PC-3 (cell line): ENCODE measurements around the gene STX1B. TPM values are rescaled to one million over a fixed set of nuclear protein-coding genes. Genes with fewer than 3 reads are reported as not detected.

Source experiments
- ATAC-seq: fragments of 200-7000 bp; cut with Tn5 transposase; 2 replicates; pipeline ENCODE4 v1.9.1; 2020; ENCODE audit warnings: mild to moderate bottlenecking, moderate library complexity
- BruUV-seq: library from RNA; stranded (reverse); fragments of 400-500 nt; replicated peaks from 2 replicates; lab custom pipeline; 2021; lab: Mats Ljungman, UMichigan
- CTCF ChIA-PET: fragments of 300-600 bp; sonication (Branson Sonifier 250); formaldehyde crosslinking; loops from one replicate; lab custom pipeline; 2022; ENCODE audit warnings: antibody characterized with exemption; lab: Charles Lee
- POLR2A ChIA-PET: fragments of 300-600 bp; sonication (Branson Sonifier 250); formaldehyde crosslinking; loops from one replicate; lab custom pipeline; 2022; ENCODE audit warnings: antibody characterized with exemption; ENCODE audit not compliant: unreplicated experiment; lab: Charles Lee
- DNase-seq: peaks from one replicate; pipeline ENCODE4 v3.0.0-alpha.2; 2015
- H2AFZ ChIP-seq: fragments of 300-600 bp; sonication (generic); 2 replicates; pipeline ENCODE4 v1.6.0; 2016; ENCODE audit warnings: antibody characterized with exemption, low read length
- H3F3A ChIP-seq: fragments of 300-600 bp; sonication (generic); one replicate; pipeline ENCODE4 v1.6.0; 2017; ENCODE audit warnings: antibody characterized with exemption, low read length, control low read depth, mild to moderate bottlenecking; ENCODE audit not compliant: unreplicated experiment
- H3K27ac ChIP-seq: fragments of 300-600 bp; sonication (generic); 2 replicates; pipeline ENCODE4 v1.5.1; 2016; ENCODE audit warnings: mild to moderate bottlenecking, low read length
- H3K27me3 ChIP-seq: fragments of 300-600 bp; sonication (generic); 2 replicates; pipeline ENCODE4 v1.6.1; 2016; ENCODE audit warnings: low read length, mixed read lengths
- H3K36me3 ChIP-seq: fragments of 300-600 bp; sonication (generic); 2 replicates; pipeline ENCODE4 v1.6.1; 2016; ENCODE audit warnings: low read depth, mixed run types, low read length, mixed read lengths
- H3K4me1 ChIP-seq: fragments of 300-600 bp; sonication (generic); 2 replicates; pipeline ENCODE4 v1.5.1; 2016; ENCODE audit warnings: low read length; ENCODE audit not compliant: insufficient read depth
- H3K4me2 ChIP-seq: fragments of 300-600 bp; sonication (generic); 2 replicates; pipeline ENCODE4 v1.6.0; 2016; ENCODE audit warnings: low read length
- H3K4me3 ChIP-seq: fragments of 300-600 bp; sonication (generic); 2 replicates; pipeline ENCODE4 v1.5.1; 2016; ENCODE audit warnings: mild to moderate bottlenecking, low read length, mixed read lengths
- H3K79me2 ChIP-seq: fragments of 300-600 bp; sonication (generic); 2 replicates; pipeline ENCODE4 v1.6.1; 2017; ENCODE audit warnings: low read length, mixed read lengths
- H3K9ac ChIP-seq: fragments of 300-600 bp; sonication (generic); 2 replicates; pipeline ENCODE4 v1.6.0; 2016; ENCODE audit warnings: mild to moderate bottlenecking, low read length
- H3K9me2 ChIP-seq: fragments of 300-600 bp; sonication (generic); replicated peaks from 2 replicates; pipeline ENCODE4 v1.6.1; 2016; ENCODE audit warnings: mixed run types, low read length, mixed read lengths
- H3K9me3 ChIP-seq: fragments of 300-600 bp; sonication (generic); 2 replicates; pipeline ENCODE4 v1.6.1; 2016; ENCODE audit warnings: low read length, mixed read lengths
- H4K20me1 ChIP-seq: fragments of 300-600 bp; sonication (generic); 2 replicates; pipeline ENCODE4 v1.6.1; 2016; ENCODE audit warnings: low read length, mixed read lengths
- EZH2 ChIP-seq: fragments of 300-600 bp; sonication (generic); IDR thresholded peaks from one replicate; pipeline ENCODE4 v1.6.1; 2017; ENCODE audit warnings: antibody characterized with exemption, mild to moderate bottlenecking, low read length; ENCODE audit not compliant: unreplicated experiment
- EZH2phosphoT487 ChIP-seq: fragments of 300-600 bp; sonication (generic); IDR thresholded peaks from 2 replicates; pipeline ENCODE4 v1.6.1; 2018; ENCODE audit warnings: mild to moderate bottlenecking, antibody characterized with exemption, low read length, borderline replicate concordance
- intact Hi-C: fragments of 100-400 bp; cut with micrococcal nuclease; formaldehyde crosslinking; loops from 2 replicates; pipeline ENCODE4 v1.9.0; 2023
- total RNA-seq: library from RNA; depleted of rRNA; stranded (reverse); fragments of >200 nt; gene quantifications from 2 replicates; pipeline ENCODE4 v1.2.3, GENCODE V29; 2014
- TF ChIP-seq, protein P1 (sequence below): fragments of 300-600 bp; sonication (generic); conservative IDR thresholded peaks from 2 replicates; pipeline ENCODE4 v1.5.1; 2017; ENCODE audit warnings: antibody characterized with exemption, low read depth, mild to moderate bottlenecking, low read length

Gene STX1B
- total RNA-seq, 1 experiment from 2014 or later = 1.5 TPM

DNA sequence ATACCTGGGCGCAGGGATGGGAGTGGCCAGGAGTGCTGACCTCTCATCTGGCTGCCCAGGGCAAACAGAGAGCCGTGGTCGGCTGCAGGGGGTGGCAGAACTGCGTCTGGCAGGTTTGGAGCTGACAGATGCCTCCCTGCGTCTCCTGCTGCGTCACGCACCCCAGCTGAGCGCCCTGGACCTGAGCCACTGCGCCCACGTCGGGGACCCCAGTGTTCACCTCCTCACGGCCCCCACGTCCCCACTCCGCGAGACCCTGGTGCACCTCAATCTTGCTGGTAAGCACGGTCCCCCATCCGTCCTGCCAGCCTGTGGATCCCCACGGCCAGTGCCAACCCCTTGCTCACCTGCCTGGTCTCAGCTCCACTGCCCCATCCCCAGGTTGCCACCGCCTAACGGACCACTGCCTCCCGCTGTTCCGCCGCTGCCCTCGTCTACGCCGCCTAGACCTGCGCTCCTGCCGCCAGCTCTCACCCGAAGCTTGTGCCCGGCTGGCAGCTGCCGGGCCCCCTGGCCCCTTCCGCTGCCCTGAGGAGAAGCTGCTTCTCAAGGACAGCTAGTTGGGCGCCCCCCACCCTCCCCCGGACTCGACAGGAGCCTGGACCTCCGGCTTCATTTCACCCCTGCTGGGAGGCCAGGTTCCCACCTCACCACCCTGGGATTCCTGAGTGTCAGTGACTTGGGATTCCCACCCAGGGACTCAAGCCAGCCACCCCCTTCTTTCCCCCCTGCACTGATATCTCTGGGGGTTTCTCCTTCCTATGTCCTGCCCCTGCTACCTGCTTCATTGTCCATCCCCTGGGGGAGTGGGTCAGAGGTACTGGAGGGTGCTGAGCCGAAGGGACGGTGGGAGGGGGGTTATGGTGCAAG lies 63.5 kb downstream of the STX1B start:
- H4K20me1 ChIP-seq = no peaks in the 10 kb centered on the region
- TF ChIP-seq, protein P1, sequence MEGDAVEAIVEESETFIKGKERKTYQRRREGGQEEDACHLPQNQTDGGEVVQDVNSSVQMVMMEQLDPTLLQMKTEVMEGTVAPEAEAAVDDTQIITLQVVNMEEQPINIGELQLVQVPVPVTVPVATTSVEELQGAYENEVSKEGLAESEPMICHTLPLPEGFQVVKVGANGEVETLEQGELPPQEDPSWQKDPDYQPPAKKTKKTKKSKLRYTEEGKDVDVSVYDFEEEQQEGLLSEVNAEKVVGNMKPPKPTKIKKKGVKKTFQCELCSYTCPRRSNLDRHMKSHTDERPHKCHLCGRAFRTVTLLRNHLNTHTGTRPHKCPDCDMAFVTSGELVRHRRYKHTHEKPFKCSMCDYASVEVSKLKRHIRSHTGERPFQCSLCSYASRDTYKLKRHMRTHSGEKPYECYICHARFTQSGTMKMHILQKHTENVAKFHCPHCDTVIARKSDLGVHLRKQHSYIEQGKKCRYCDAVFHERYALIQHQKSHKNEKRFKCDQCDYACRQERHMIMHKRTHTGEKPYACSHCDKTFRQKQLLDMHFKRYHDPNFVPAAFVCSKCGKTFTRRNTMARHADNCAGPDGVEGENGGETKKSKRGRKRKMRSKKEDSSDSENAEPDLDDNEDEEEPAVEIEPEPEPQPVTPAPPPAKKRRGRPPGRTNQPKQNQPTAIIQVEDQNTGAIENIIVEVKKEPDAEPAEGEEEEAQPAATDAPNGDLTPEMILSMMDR = no peak
- H3K4me1 ChIP-seq = peaks cover 13% of the 10 kb centered on the region
- intact Hi-C loops = no loop called here
- POLR2A ChIA-PET = no interaction called here
- no peaks in the 10 kb centered on the region for H3K9me3 ChIP-seq
- no peaks in the 10 kb centered on the region for H3F3A ChIP-seq
- H3K36me3 ChIP-seq = peaks cover 3% of the 10 kb centered on the region; the same call in 1 of the 2 replicates
- no peak overlapping the region for H2AFZ ChIP-seq
- H3K27ac ChIP-seq = no peak overlapping the region
- CTCF ChIA-PET = no interaction called here
- no peak overlapping the region for H3K4me3 ChIP-seq
- H3K9me2 ChIP-seq = no peaks in the 10 kb centered on the region
- no peak overlapping the region for H3K4me2 ChIP-seq
- no peak for ATAC-seq
- no peaks in the 10 kb centered on the region for H3K79me2 ChIP-seq
- no peak overlapping the region for H3K9ac ChIP-seq
- DNase-seq = no peak
- H3K27me3 ChIP-seq = no peaks in the 10 kb centered on the region
- BruUV-seq = no TSS peak

DNA sequence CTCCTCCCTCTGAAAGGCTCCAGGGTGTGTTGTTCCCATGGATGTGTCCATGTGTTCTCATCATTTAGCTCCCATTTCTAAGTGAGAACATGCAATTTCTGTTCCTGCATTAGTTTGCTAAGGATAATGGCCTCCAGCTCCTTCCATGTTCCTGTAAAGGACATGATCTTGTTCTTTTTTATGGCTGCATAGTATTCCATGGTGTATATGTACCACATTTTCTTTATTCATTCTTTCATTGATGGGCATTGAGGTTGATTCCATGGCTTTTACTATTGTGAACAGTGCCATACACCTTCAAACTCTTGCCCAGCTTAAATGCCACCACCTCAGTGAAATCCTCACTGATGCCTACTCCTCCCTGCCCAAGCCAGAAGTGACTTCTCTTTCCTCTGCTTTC lies 66.1 kb downstream of the STX1B start:
- H3K27ac ChIP-seq = no peak overlapping the region
- no peak overlapping the region for H3K9ac ChIP-seq
- POLR2A ChIA-PET = no interaction called here
- no peaks in the 10 kb centered on the region for H3F3A ChIP-seq
- H2AFZ ChIP-seq = no peak overlapping the region
- BruUV-seq = no TSS peak
- H3K36me3 ChIP-seq = peaks cover 3% of the 10 kb centered on the region; the same call in 1 of the 2 replicates
- H3K4me2 ChIP-seq = no peak overlapping the region
- H3K79me2 ChIP-seq = no peaks in the 10 kb centered on the region
- H3K4me3 ChIP-seq = no peak overlapping the region
- DNase-seq (no peak), ATAC-seq (no peak)
- CTCF ChIA-PET = no interaction called here
- no peaks in the 10 kb centered on the region for H3K27me3 ChIP-seq
- H4K20me1 ChIP-seq = no peaks in the 10 kb centered on the region
- H3K9me2 ChIP-seq = no peaks in the 10 kb centered on the region
- no peak for TF ChIP-seq EZH2phosphoT487
- TF ChIP-seq, protein P1 = no peak
- no peaks in the 10 kb centered on the region for H3K9me3 ChIP-seq
- H3K4me1 ChIP-seq = peaks cover 8% of the 10 kb centered on the region; the same call in 1 of the 2 replicates
- intact Hi-C loops = no loop called here

GRCh38 chr16:30942426-30942806 lies 68.0 kb downstream of the STX1B start:
- no peak overlapping the region for H3K9ac ChIP-seq
- peaks cover 8% of the 10 kb centered on the region; the same call in 1 of the 2 replicates for H3K4me1 ChIP-seq
- H3K36me3 ChIP-seq = peaks cover 3% of the 10 kb centered on the region; the same call in 1 of the 2 replicates
- H3F3A ChIP-seq = no peaks in the 10 kb centered on the region
- no peak overlapping the region for H3K4me3 ChIP-seq
- TF ChIP-seq, protein P1 = no peak
- TF ChIP-seq EZH2phosphoT487 (no peak), EZH2 (no peak)
- H3K79me2 ChIP-seq = no peaks in the 10 kb centered on the region
- ATAC-seq (no peak), DNase-seq (no peak)
- ChIA-PET POLR2A (no interaction called here), CTCF (interaction anchor here (0.6 to 1.3 kb wide), 6 partner anchors 12 to 926 kb away, joined by 3 to 7 read pairs (median 3); partner anchors contain the start of gene HSD3B7)
- intact Hi-C loops = no loop called here
- H3K9me3 ChIP-seq = no peaks in the 10 kb centered on the region
- peak overlapping the region; percentile 48; the same call in 1 of the 2 replicates for H3K4me2 ChIP-seq
- no peaks in the 10 kb centered on the region for H3K9me2 ChIP-seq
- no TSS peak for BruUV-seq
- no peaks in the 10 kb centered on the region for H4K20me1 ChIP-seq
- no peak overlapping the region for H2AFZ ChIP-seq
- 0 out of 2 replicates have a peak overlapping the region, but pooled peaks have one; percentile 16 for H3K27ac ChIP-seq
- no peaks in the 10 kb centered on the region for H3K27me3 ChIP-seq
